Measurements from ENCODE around the gene LGALS9.

- TF ChIP-seq CTCF (optimal IDR thresholded peaks at IDR 0.05 in 1 of 3, IDR thresholded peaks at IDR 0.05 in 1 of 3, conservative IDR thresholded peaks at IDR 0.05 in 1 of 3; ENCODE audit: extremely low read depth in 1 of 3, insufficient read depth in 2 of 3, low read length in 3 of 3) (no peak), EZH2 (IDR thresholded peaks at IDR 0.05; ENCODE audit: low read length) (no peak)
Observed at GRCh38 chr17:27586203-27586721, 44.7 kb upstream of the LGALS9 start.

All from keratinocyte (primary cell).